Prostate gland (tissue), 2 donors: ENCODE results near the gene OAT. TPM values are rescaled to one million over a fixed set of nuclear protein-coding genes. Genes with fewer than 3 reads are reported as not detected.

Source experiments
- DNase-seq: peaks from one replicate; pipeline ENCODE4 v3.0.0-alpha.2; 2019; ENCODE audit warnings: low spot score
- H3K27ac ChIP-seq, 2 donors: fragments of 200-600 bp; sonication (generic); 2 replicates each; pipeline ENCODE4 v1.5.1; 2017 to 2019
- H3K27me3 ChIP-seq: fragments of 200-600 bp; sonication (generic); replicated peaks from 2 replicates; pipeline ENCODE4 v1.5.1; 2019; ENCODE audit not compliant: insufficient read depth
- H3K36me3 ChIP-seq, 2 donors: fragments of 200-600 bp; sonication (generic); 1 replicate in 1 of 2; 2 replicates in 1 of 2; pipeline versions ENCODE4 v1.5.1 to v1.8.1; 2017 to 2019
- H3K4me1 ChIP-seq: fragments of 200-600 bp; sonication (generic); replicated peaks from 2 replicates; pipeline ENCODE4 v1.5.1; 2019
- H3K4me3 ChIP-seq, 2 donors: fragments of 200-600 bp; sonication (generic); 2 replicates each; pipeline ENCODE4 v1.5.1; 2017 to 2019
- H3K9me3 ChIP-seq: fragments of 200-600 bp; sonication (generic); 2 replicates; pipeline ENCODE4 v1.5.1; 2017
- CTCF ChIP-seq, 4 experiments: fragments of 200-600 bp in 2 of 4; fragments of 450-650 bp in 2 of 4; sonication (generic) in 2 of 4; IDR thresholded peaks; 1 replicate in 3 of 4; 2 replicates in 1 of 4; pipeline ENCODE4 v1.5.1; 2016 to 2019; ENCODE audit warnings: antibody characterized with exemption in 4 of 4, mild to moderate bottlenecking in 2 of 4, moderate library complexity in 2 of 4
- POLR2A ChIP-seq: fragments of 450-650 bp; IDR thresholded peaks from one replicate; pipeline ENCODE4 v1.6.1; 2016; ENCODE audit warnings: antibody characterized with exemption, mild to moderate bottlenecking
- POLR2AphosphoS5 ChIP-seq: sonication (generic); formaldehyde crosslinking; IDR thresholded peaks from one replicate; pipeline ENCODE4 v1.6.1; 2017; ENCODE audit warnings: antibody characterized with exemption
- WGBS: methylation state at CpG from one replicate; pipeline ENCODE4 v1.1.5; 2018; 5-methylcytosine and 5-hydroxymethylcytosine counted together
- intact Hi-C: fragments of 100-400 bp; cut with DNase I; formaldehyde crosslinking; loops from one replicate; pipeline ENCODE4 v1.14.2; 2022
- total RNA-seq, 2 donors: library from RNA; depleted of rRNA; stranded (reverse); fragments of >200 nt; gene quantifications; one replicate each; pipeline ENCODE4 v1.1.0, GENCODE V29; 2016

Gene OAT
- total RNA-seq, 2 donors from 2014 or later, result 86.3 to 139 TPM

GRCh38 chr10:124388476-124388822 is 30.3 kb downstream of the OAT start:
- H3K4me1 ChIP-seq, result no peaks in the 10 kb centered on the region
- intact Hi-C loops, result loop anchor here (5.0 to 10.0 kb wide), 2 partner anchors 294 to 806 kb away; partner anchors contain the start of gene CHST15
- TF ChIP-seq POLR2A (no peak), CTCF (IDR thresholded peaks at IDR 0.05) (no peak), POLR2AphosphoS5 (no peak)
- no peak overlapping the region for H3K27ac ChIP-seq
- no peaks in the 10 kb centered on the region for H3K27me3 ChIP-seq
- H3K9me3 ChIP-seq, result no peaks in the 10 kb centered on the region
- H3K4me3 ChIP-seq, result peak overlapping the region in 1 of 2 donors; percentile 37
- no peaks in the 10 kb centered on the region for H3K36me3 ChIP-seq
- no peak for DNase-seq
- WGBS, result 83% methylated on average over 9 of the region's 9 CpGs

- no peak for DNase-seq
- Histone ChIP-seq H3K27ac (no peak overlapping the region), H3K27me3 (no peaks in the 10 kb centered on the region), H3K36me3 (no peaks in the 10 kb centered on the region), H3K4me3 (no peak overlapping the region), H3K4me1 (no peaks in the 10 kb centered on the region), H3K9me3 (no peaks in the 10 kb centered on the region)
- intact Hi-C loops, result loop anchor here (5.0 to 10.0 kb wide), 2 partner anchors 292 to 805 kb away; partner anchors contain the start of gene CHST15
- no peak for TF ChIP-seq CTCF (IDR thresholded peaks at IDR 0.05)
- TF ChIP-seq POLR2AphosphoS5, result no peak
- TF ChIP-seq POLR2A, result no peak
- 83% methylated on average over 10 of the region's 10 CpGs for WGBS
These were observed 31.4 kb downstream of the OAT start for GRCh38 chr10:124387078-124387874.

- Histone ChIP-seq H3K4me3 (no peak overlapping the region), H3K27me3 (no peaks in the 10 kb centered on the region), H3K36me3 (no peaks in the 10 kb centered on the region), H3K9me3 (no peaks in the 10 kb centered on the region), H3K27ac (no peak overlapping the region), H3K4me1 (no peaks in the 10 kb centered on the region)
- 84% methylated on average over 21 of the region's 21 CpGs for WGBS
- DNase-seq, result no peak
- TF ChIP-seq POLR2A (no peak), CTCF (IDR thresholded peaks at IDR 0.05) (no peak), POLR2AphosphoS5 (no peak)
- intact Hi-C loops, result loop anchor here (5.0 to 10.0 kb wide), 2 partner anchors 292 to 804 kb away; partner anchors contain the start of gene CHST15
These were observed 32.3 kb downstream of the OAT start for GRCh38 chr10:124386186-124387077.

GRCh38 chr10:124385627-124386185 is 33.0 kb downstream of the OAT start:
- no peak overlapping the region for H3K4me3 ChIP-seq
- no peak for DNase-seq
- H3K36me3 ChIP-seq, result no peaks in the 10 kb centered on the region
- no peaks in the 10 kb centered on the region for H3K27me3 ChIP-seq
- H3K27ac ChIP-seq, result no peak overlapping the region
- H3K4me1 ChIP-seq, result no peaks in the 10 kb centered on the region
- TF ChIP-seq CTCF (IDR thresholded peaks at IDR 0.05) (no peak), POLR2A (no peak), POLR2AphosphoS5 (no peak)
- 88% methylated on average over 10 of the region's 12 CpGs for WGBS
- intact Hi-C loops, result loop anchor here (5.0 to 10.0 kb wide), 2 partner anchors 291 to 803 kb away; partner anchors contain the start of gene CHST15
- no peaks in the 10 kb centered on the region for H3K9me3 ChIP-seq
